Mammary epithelial cell (primary cell): ENCODE results near the gene IL1R2.

Experiments
- EZH2 ChIP-seq: IDR thresholded peaks from 2 replicates; pipeline ENCODE4 v1.6.1; 2012; ENCODE audit warnings: low read length, inconsistent platforms, borderline replicate concordance
- TF ChIP-seq, protein P1 (sequence below), 2 donors: IDR thresholded peaks in 1 of 2; conservative IDR thresholded peaks in 1 of 2; 2 replicates each; pipeline ENCODE4 v1.5.1; 2011 to 2012; ENCODE audit warnings: inconsistent platforms in 2 of 2, low read length in 2 of 2, mild to moderate bottlenecking in 2 of 2, control low read depth in 1 of 2, low read depth in 1 of 2; ENCODE audit not compliant: insufficient read depth in 1 of 2; ENCODE audit errors: extremely low read depth in 1 of 2

DNA sequence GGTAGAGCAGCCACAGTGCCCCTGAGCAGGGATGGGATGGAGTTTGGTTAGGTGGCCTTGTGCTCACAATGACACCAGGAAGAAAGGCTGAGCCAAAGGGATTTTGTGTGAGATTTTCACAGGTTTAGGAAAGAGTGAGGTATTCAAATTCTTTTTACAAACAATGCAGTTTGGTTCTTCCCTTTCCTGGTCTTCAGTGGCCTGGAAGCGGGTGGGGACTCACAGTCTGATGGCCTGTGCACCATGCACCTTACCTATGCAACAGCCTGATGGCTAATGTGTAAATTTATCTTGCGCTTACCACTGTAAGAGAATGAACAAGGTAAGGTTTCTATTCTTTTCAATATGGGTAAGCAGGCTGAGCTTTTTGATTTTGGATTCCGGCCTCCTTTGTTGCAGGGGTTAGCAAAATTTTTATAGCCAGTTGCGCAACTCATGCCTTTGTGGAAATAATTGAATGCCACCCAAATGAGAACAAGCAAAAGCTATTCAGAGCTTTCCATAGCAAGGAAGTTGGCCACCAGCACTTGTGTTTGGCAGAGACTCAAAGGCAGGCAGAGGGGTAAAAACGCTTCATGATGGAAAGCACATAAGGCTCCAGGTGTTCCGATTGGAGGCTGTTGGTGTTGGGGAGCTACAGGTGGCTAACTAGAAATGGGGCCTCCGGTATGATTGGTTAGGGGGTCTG, 23.8 kb upstream of the IL1R2 start:
- TF ChIP-seq, protein P1, sequence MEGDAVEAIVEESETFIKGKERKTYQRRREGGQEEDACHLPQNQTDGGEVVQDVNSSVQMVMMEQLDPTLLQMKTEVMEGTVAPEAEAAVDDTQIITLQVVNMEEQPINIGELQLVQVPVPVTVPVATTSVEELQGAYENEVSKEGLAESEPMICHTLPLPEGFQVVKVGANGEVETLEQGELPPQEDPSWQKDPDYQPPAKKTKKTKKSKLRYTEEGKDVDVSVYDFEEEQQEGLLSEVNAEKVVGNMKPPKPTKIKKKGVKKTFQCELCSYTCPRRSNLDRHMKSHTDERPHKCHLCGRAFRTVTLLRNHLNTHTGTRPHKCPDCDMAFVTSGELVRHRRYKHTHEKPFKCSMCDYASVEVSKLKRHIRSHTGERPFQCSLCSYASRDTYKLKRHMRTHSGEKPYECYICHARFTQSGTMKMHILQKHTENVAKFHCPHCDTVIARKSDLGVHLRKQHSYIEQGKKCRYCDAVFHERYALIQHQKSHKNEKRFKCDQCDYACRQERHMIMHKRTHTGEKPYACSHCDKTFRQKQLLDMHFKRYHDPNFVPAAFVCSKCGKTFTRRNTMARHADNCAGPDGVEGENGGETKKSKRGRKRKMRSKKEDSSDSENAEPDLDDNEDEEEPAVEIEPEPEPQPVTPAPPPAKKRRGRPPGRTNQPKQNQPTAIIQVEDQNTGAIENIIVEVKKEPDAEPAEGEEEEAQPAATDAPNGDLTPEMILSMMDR (conservative IDR thresholded peaks at IDR 0.05 in 1 of 2, IDR thresholded peaks at IDR 0.05 in 1 of 2; ENCODE audit: extremely low read depth in 1 of 2, insufficient read depth in 1 of 2, low read depth in 1 of 2, low read length in 2 of 2), result no peak
- TF ChIP-seq EZH2, result no peak
